ENCODE data around the gene TBCB.
A peak's percentile ranks its signal among the peaks of the same experiment; 100 is the strongest.

TBCB gene

DNA sequence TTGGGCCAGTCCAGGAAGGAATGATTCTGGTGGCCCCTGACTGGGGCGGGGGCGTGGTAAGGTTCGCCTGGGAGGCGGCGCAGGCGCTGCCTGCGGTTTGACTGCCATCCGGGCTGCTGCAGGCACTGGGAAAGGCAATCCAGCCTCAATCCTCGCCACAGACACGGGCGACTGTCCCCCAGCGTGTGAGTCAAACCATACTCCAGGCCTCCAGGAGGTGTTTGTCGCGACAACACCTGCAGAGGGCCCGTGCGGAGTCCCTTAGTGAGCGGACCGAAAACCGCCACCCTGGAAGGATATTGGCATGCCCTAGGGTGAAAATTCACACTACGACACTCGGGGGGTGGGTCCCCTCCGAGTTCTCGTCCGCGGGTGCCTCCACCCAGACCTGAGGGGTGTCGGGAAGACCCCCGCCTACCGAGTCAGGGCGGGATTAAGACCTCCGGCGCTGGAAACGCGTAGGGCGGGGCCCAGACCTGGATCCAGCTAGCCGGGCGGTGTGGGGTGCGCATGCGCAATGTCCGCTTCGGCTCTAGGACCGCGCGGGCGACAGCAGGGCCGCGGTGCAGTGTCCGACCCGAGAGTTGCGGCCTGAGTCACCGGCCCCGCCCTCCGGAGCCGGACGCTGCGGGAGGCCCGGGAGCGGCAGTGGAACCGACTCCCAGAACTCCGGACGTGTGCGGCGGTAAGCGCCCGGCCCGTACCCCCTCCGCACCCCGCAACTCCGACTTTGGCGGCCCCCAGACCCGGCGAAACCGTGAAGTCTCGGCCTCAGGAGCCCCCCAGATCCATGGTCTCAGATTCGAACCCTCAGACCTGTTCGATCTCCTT lies 24.4 kb downstream of the TBCB start, which contains the start of gene CAPNS1 (continued):
- TF ChIP-seq, protein P1, sequence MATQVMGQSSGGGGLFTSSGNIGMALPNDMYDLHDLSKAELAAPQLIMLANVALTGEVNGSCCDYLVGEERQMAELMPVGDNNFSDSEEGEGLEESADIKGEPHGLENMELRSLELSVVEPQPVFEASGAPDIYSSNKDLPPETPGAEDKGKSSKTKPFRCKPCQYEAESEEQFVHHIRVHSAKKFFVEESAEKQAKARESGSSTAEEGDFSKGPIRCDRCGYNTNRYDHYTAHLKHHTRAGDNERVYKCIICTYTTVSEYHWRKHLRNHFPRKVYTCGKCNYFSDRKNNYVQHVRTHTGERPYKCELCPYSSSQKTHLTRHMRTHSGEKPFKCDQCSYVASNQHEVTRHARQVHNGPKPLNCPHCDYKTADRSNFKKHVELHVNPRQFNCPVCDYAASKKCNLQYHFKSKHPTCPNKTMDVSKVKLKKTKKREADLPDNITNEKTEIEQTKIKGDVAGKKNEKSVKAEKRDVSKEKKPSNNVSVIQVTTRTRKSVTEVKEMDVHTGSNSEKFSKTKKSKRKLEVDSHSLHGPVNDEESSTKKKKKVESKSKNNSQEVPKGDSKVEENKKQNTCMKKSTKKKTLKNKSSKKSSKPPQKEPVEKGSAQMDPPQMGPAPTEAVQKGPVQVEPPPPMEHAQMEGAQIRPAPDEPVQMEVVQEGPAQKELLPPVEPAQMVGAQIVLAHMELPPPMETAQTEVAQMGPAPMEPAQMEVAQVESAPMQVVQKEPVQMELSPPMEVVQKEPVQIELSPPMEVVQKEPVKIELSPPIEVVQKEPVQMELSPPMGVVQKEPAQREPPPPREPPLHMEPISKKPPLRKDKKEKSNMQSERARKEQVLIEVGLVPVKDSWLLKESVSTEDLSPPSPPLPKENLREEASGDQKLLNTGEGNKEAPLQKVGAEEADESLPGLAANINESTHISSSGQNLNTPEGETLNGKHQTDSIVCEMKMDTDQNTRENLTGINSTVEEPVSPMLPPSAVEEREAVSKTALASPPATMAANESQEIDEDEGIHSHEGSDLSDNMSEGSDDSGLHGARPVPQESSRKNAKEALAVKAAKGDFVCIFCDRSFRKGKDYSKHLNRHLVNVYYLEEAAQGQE (tag by site-specific recombination; IDR thresholded peaks at IDR 0.05): 0 out of 2 replicates have a peak, but pooled peaks have one; percentile 37
- TF ChIP-seq ZNF626 (tag by site-specific recombination; IDR thresholded peaks at IDR 0.05) (no peak), SP2 (tag by site-specific recombination; IDR thresholded peaks at IDR 0.05) (peak; percentile 98), ZNF792 (tag by site-specific recombination; IDR thresholded peaks at IDR 0.05) (peak; percentile 79; the same call in 1 of the 2 replicates), ZBTB7A (tag by site-specific recombination; IDR thresholded peaks at IDR 0.05; ENCODE audit: low read depth) (peak; percentile 96), ZNF777 (tag by site-specific recombination; IDR thresholded peaks at IDR 0.05; ENCODE audit: borderline replicate concordance) (peak; percentile 91), ZNF785 (tag by site-specific recombination; IDR thresholded peaks at IDR 0.05) (peak; percentile 97), ZNF664 (tag by site-specific recombination; IDR thresholded peaks at IDR 0.05) (no peak), ZNF223 (tag by site-specific recombination; IDR thresholded peaks at IDR 0.05) (0 out of 2 replicates have a peak, but pooled peaks have one; percentile 9), ZNF157 (tag by site-specific recombination; IDR thresholded peaks at IDR 0.05) (no peak), ZNF555 (tag by site-specific recombination; conservative IDR thresholded peaks at IDR 0.05) (no peak), ZBTB8A (tag by site-specific recombination; IDR thresholded peaks at IDR 0.05) (peak; percentile 72), ZNF585B (tag by site-specific recombination; IDR thresholded peaks at IDR 0.05) (no peak), ZNF2 (tag by site-specific recombination; IDR thresholded peaks at IDR 0.05) (peak; percentile 90), KLF7 (tag by site-specific recombination; IDR thresholded peaks at IDR 0.05; ENCODE audit: borderline replicate concordance) (peak; percentile 97), ZNF133 (tag by site-specific recombination; IDR thresholded peaks at IDR 0.05) (no peak), ZNF23 (tag by site-specific recombination; IDR thresholded peaks at IDR 0.05; ENCODE audit: borderline replicate concordance) (no peak), ZNF707 (tag by site-specific recombination; IDR thresholded peaks at IDR 0.05) (no peak), MZF1 (tag by site-specific recombination; IDR thresholded peaks at IDR 0.05; ENCODE audit: borderline replicate concordance) (no peak), ZNF596 (tag by site-specific recombination; IDR thresholded peaks at IDR 0.05) (no peak), ZFP69B (tag by site-specific recombination; IDR thresholded peaks at IDR 0.05) (peak; percentile 96), ZNF658 (tag by site-specific recombination; IDR thresholded peaks at IDR 0.05) (no peak), ZNF670 (tag by site-specific recombination; IDR thresholded peaks at IDR 0.05; ENCODE audit: low read depth) (no peak), GLI2 (tag by site-specific recombination; IDR thresholded peaks at IDR 0.05; ENCODE audit: borderline replicate concordance, low read depth) (no peak), ZNF558 (tag by site-specific recombination; IDR thresholded peaks at IDR 0.05) (no peak; the same call in 1 of the 2 replicates), ZNF24 (tag by site-specific recombination; IDR thresholded peaks at IDR 0.05) (peak; percentile 91), REPIN1 (tag by site-specific recombination; IDR thresholded peaks at IDR 0.05; ENCODE audit: low read depth) (peak; percentile 14; the same call in 1 of the 2 replicates), SP3 (tag by site-specific recombination; IDR thresholded peaks at IDR 0.05) (peak; percentile 100), RBAK (tag by site-specific recombination; IDR thresholded peaks at IDR 0.05) (peak; percentile 34; the same call in 1 of the 2 replicates)
- TF ChIP-seq, protein P2, sequence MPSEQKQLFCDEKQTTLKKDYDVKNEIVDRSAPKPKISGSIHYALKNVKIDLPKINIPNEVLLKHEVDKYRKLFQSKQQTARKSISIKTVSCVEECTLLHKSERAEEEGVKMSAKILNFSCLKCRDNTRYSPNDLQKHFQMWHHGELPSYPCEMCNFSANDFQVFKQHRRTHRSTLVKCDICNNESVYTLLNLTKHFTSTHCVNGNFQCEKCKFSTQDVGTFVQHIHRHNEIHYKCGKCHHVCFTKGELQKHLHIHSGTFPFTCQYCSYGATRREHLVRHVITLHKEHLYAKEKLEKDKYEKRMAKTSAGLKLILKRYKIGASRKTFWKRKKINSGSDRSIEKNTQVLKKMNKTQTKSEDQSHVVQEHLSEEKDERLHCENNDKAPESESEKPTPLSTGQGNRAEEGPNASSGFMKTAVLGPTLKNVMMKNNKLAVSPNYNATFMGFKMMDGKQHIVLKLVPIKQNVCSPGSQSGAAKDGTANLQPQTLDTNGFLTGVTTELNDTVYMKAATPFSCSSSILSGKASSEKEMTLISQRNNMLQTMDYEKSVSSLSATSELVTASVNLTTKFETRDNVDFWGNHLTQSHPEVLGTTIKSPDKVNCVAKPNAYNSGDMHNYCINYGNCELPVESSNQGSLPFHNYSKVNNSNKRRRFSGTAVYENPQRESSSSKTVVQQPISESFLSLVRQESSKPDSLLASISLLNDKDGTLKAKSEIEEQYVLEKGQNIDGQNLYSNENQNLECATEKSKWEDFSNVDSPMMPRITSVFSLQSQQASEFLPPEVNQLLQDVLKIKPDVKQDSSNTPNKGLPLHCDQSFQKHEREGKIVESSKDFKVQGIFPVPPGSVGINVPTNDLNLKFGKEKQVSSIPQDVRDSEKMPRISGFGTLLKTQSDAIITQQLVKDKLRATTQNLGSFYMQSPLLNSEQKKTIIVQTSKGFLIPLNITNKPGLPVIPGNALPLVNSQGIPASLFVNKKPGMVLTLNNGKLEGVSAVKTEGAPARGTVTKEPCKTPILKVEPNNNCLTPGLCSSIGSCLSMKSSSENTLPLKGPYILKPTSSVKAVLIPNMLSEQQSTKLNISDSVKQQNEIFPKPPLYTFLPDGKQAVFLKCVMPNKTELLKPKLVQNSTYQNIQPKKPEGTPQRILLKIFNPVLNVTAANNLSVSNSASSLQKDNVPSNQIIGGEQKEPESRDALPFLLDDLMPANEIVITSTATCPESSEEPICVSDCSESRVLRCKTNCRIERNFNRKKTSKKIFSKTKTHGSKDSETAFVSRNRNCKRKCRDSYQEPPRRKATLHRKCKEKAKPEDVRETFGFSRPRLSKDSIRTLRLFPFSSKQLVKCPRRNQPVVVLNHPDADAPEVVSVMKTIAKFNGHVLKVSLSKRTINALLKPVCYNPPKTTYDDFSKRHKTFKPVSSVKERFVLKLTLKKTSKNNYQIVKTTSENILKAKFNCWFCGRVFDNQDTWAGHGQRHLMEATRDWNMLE (tag by site-specific recombination; conservative IDR thresholded peaks at IDR 0.05; ENCODE audit: low read depth): peak; percentile 15

Data from HEK293 (cell line).